Upper lobe of right lung (tissue), 1 donor: ENCODE results near the gene TMEM9B. TPM values are rescaled to one million over a fixed set of nuclear protein-coding genes. Genes with fewer than 3 reads are reported as not detected.
"Not testable (repeated sequence)": the region's sequence is repeated elsewhere in the genome, so short reads cannot be mapped to it uniquely, and the experiment has no call there.

Source experiments
- ATAC-seq: fragments of 200-7000 bp; cut with Tn5 transposase; one replicate; pipeline ENCODE4 v1.9.1; 2020; ENCODE audit warnings: mild to moderate bottlenecking, moderate library complexity
- DNase-seq: peaks from one replicate; pipeline ENCODE4 v3.0.0-alpha.2; 2020
- H3K27ac ChIP-seq: fragments of 200-600 bp; one replicate; pipeline ENCODE4 v1.8.0; 2022
- H3K27me3 ChIP-seq: fragments of 200-600 bp; one replicate; pipeline ENCODE4 v1.8.0; 2022; ENCODE audit warnings: mild to moderate bottlenecking
- H3K36me3 ChIP-seq: fragments of 200-600 bp; one replicate; pipeline ENCODE4 v1.8.0; 2022
- H3K4me1 ChIP-seq: fragments of 200-600 bp; one replicate; pipeline ENCODE4 v1.8.0; 2022
- H3K4me3 ChIP-seq: fragments of 200-600 bp; one replicate; pipeline ENCODE4 v1.8.0; 2022; ENCODE audit warnings: mild to moderate bottlenecking
- H3K9me3 ChIP-seq: fragments of 200-600 bp; one replicate; pipeline ENCODE4 v1.8.0; 2022
- CTCF ChIP-seq: fragments of 200-600 bp; IDR thresholded peaks from one replicate; pipeline ENCODE4 v1.8.0; 2022; ENCODE audit warnings: antibody characterized with exemption
- intact Hi-C: fragments of 100-400 bp; cut with DNase I; formaldehyde crosslinking; loops from one replicate; pipeline ENCODE4 v1.11.0; 2022
- total RNA-seq: library from RNA; stranded (reverse); fragmentation: NEBNext Ultra II Directional; extraction: Animal tissue kit (Norgen Biotek cat#: 25700); gene quantifications from one replicate; pipeline ENCODE4 v1.2.1, GENCODE V29; 2021
- donor health status: DM: no; HTN: yes; CAD: no; lungs with severe emphysema.

Gene TMEM9B
- total RNA-seq, 1 donor from 2014 or later: 64.9 TPM

GRCh38 chr11:8937659-8938058 lies 26.6 kb downstream of the TMEM9B start:
- no peak for ATAC-seq
- Histone ChIP-seq H3K27me3 (no peaks in the 10 kb centered on the region), H3K9me3 (no peaks in the 10 kb centered on the region), H3K27ac (no peak overlapping the region), H3K36me3 (no peaks in the 10 kb centered on the region), H3K4me1 (no peaks in the 10 kb centered on the region), H3K4me3 (no peak overlapping the region)
- DNase-seq: no peak
- intact Hi-C loops: no loop called here
- TF ChIP-seq CTCF: no peak

- no peak for TF ChIP-seq CTCF
- ATAC-seq: no peak
- Histone ChIP-seq H3K27me3 (no peaks in the 10 kb centered on the region), H3K4me3 (no peak overlapping the region), H3K36me3 (no peaks in the 10 kb centered on the region), H3K27ac (no peak overlapping the region), H3K4me1 (no peaks in the 10 kb centered on the region), H3K9me3 (no peaks in the 10 kb centered on the region)
- intact Hi-C loops: no loop called here
- DNase-seq: no peak
Measured at GRCh38 chr11:8937159-8937558, 27.1 kb downstream of the TMEM9B start.

- ATAC-seq, H3K4me3 ChIP-seq, H3K27ac ChIP-seq, H3K4me1 ChIP-seq, DNase-seq, H3K9me3 ChIP-seq, H3K27me3 ChIP-seq, H3K36me3 ChIP-seq, intact Hi-C loops: not testable (repeated sequence)
Measured at GRCh38 chr11:8935789-8936188, 28.5 kb downstream of the TMEM9B start.

- ATAC-seq (no peak), DNase-seq (no peak)
- Histone ChIP-seq H3K4me1 (no peaks in the 10 kb centered on the region), H3K36me3 (no peaks in the 10 kb centered on the region), H3K27me3 (no peaks in the 10 kb centered on the region), H3K4me3 (no peak overlapping the region), H3K27ac (no peak overlapping the region), H3K9me3 (no peaks in the 10 kb centered on the region)
- no peak for TF ChIP-seq CTCF
- intact Hi-C loops: no loop called here
Measured at GRCh38 chr11:8934742-8935488, 29.3 kb downstream of the TMEM9B start.

- TF ChIP-seq CTCF: no peak
- ATAC-seq: no peak
- intact Hi-C loops: no loop called here
- Histone ChIP-seq H3K36me3 (no peaks in the 10 kb centered on the region), H3K4me1 (no peaks in the 10 kb centered on the region), H3K9me3 (no peaks in the 10 kb centered on the region), H3K27me3 (no peaks in the 10 kb centered on the region), H3K4me3 (no peak overlapping the region), H3K27ac (no peak overlapping the region)
- no peak for DNase-seq
Measured at GRCh38 chr11:8933931-8934330, 30.3 kb downstream of the TMEM9B start.

GRCh38 chr11:8932564-8933180 lies 31.6 kb downstream of the TMEM9B start, which contains the start of gene C11orf16:
Gene C11orf16 (minus strand): TSS chr11:8932947. CDS start chr11:8932308, 639 bp downstream.
- no peaks in the 10 kb centered on the region for H3K36me3 ChIP-seq
- no peaks in the 10 kb centered on the region for H3K27me3 ChIP-seq
- ATAC-seq (peak; percentile 12), DNase-seq (no peak)
- H3K27ac ChIP-seq: no peak within 1 kb of the TSS
- H3K9me3 ChIP-seq: no peaks in the 10 kb centered on the region
- intact Hi-C loops: no loop called here
- H3K4me1 ChIP-seq: no peaks in the 10 kb centered on the region
- no peak for TF ChIP-seq CTCF
- no peak within 1 kb of the TSS for H3K4me3 ChIP-seq
